GM23248 (cell line): ENCODE measurements around the gene MSI1. TPM values are rescaled to one million over a fixed set of nuclear protein-coding genes. Genes with fewer than 3 reads are reported as not detected.

Experiments used
- DNase-seq: peaks from one replicate; pipeline ENCODE4 v3.0.0-alpha.2; 2015
- H2AFZ ChIP-seq: fragments of 200-600 bp; sonication (generic); 2 replicates; pipeline ENCODE4 v1.6.1; 2016; ENCODE audit warnings: antibody characterized with exemption
- H3F3A ChIP-seq: fragments of 200-600 bp; sonication (generic); 2 replicates; pipeline ENCODE4 v1.6.1; 2016; ENCODE audit warnings: mild to moderate bottlenecking, antibody characterized with exemption, mixed run types; ENCODE audit not compliant: insufficient read depth
- H3K27ac ChIP-seq: fragments of 200-600 bp; sonication (generic); 2 replicates; pipeline ENCODE4 v1.5.1; 2016; ENCODE audit warnings: mild to moderate bottlenecking
- H3K27me3 ChIP-seq: fragments of 200-600 bp; sonication (generic); replicated peaks from 2 replicates; pipeline ENCODE4 v1.6.1; 2016; ENCODE audit warnings: mild to moderate bottlenecking; ENCODE audit not compliant: insufficient read depth
- H3K36me3 ChIP-seq: fragments of 200-600 bp; sonication (generic); 2 replicates; pipeline ENCODE4 v1.6.1; 2016; ENCODE audit warnings: low read depth, mild to moderate bottlenecking
- H3K4me1 ChIP-seq: fragments of 200-600 bp; sonication (generic); 2 replicates; pipeline ENCODE4 v1.6.1; 2016; ENCODE audit warnings: mild to moderate bottlenecking; ENCODE audit not compliant: insufficient read depth
- H3K4me2 ChIP-seq: fragments of 200-600 bp; sonication (generic); one replicate; pipeline ENCODE4 v1.6.1; 2016; ENCODE audit warnings: mild to moderate bottlenecking; ENCODE audit not compliant: unreplicated experiment
- H3K4me3 ChIP-seq: fragments of 200-600 bp; sonication (generic); 2 replicates; pipeline ENCODE4 v1.5.1; 2016; ENCODE audit warnings: mild to moderate bottlenecking
- H3K79me2 ChIP-seq: fragments of 200-600 bp; sonication (generic); 2 replicates; pipeline ENCODE4 v1.6.1; 2016; ENCODE audit warnings: mild to moderate bottlenecking; ENCODE audit not compliant: insufficient read depth
- H3K9ac ChIP-seq: fragments of 200-600 bp; sonication (generic); 2 replicates; pipeline ENCODE4 v1.6.1; 2016; ENCODE audit warnings: mild to moderate bottlenecking
- H3K9me2 ChIP-seq: fragments of 200-600 bp; sonication (generic); 2 replicates; pipeline ENCODE4 v1.6.1; 2016; ENCODE audit warnings: mixed run types, mild to moderate bottlenecking, moderate library complexity; ENCODE audit not compliant: insufficient read depth
- H3K9me3 ChIP-seq: fragments of 200-600 bp; sonication (generic); one replicate; pipeline ENCODE4 v1.6.1; 2017; ENCODE audit warnings: low read depth
- H4K20me1 ChIP-seq: fragments of 200-600 bp; sonication (generic); 2 replicates; pipeline ENCODE4 v1.6.0; 2016; ENCODE audit not compliant: insufficient read depth
- EZH2 ChIP-seq: fragments of 200-600 bp; sonication (generic); IDR thresholded peaks from 2 replicates; pipeline ENCODE4 v1.6.1; 2018; ENCODE audit warnings: antibody characterized with exemption, mild to moderate bottlenecking; ENCODE audit not compliant: insufficient read depth, poor library complexity, severe bottlenecking
- EZH2phosphoT487 ChIP-seq: fragments of 200-600 bp; sonication (generic); IDR thresholded peaks from 2 replicates; pipeline ENCODE4 v1.6.1; 2018; ENCODE audit warnings: antibody characterized with exemption, moderate library complexity, mild to moderate bottlenecking, low read depth; ENCODE audit not compliant: insufficient read depth
- WGBS, 2 experiments: methylation state at CpG; one replicate each; pipeline ENCODE4 v1.1.6; 2015 to 2017; ENCODE audit warnings: low lambda C conversion rate in 2 of 2, low coverage in 1 of 2; ENCODE audit errors: missing lambda C conversion rate in 2 of 2; 5-methylcytosine and 5-hydroxymethylcytosine counted together
- in situ Hi-C: fragments of 300-500 bp; cut with MboI; formaldehyde crosslinking; loops from 2 replicates; pipeline ENCODE4 v1.15.0; 2020
- polyA plus RNA-seq: library from polyadenylated mRNA; unstranded; fragments of >200 nt; fragmentation: Nextera tagmentation; extraction: Ambion mirVana; gene quantifications from 2 replicates; pipeline ENCODE4 v1.2.1, GENCODE V29; 2016
- total RNA-seq: library from RNA; depleted of rRNA; stranded (reverse); fragments of >200 nt; shearing (Covaris generic); gene quantifications from 2 replicates; pipeline ENCODE4 v1.2.3, GENCODE V29; 2014

MSI1 gene
- total and polyA plus RNA-seq, 2 experiments from 2014 or later, result not detected

GRCh38 chr12:120381752-120382419 is 12.9 kb upstream of the MSI1 start:
- in situ Hi-C loops, result no loop called here

GRCh38 chr12:120378036-120378435 is 9.1 kb upstream of the MSI1 start:
- DNase-seq, result no peak
- in situ Hi-C loops, result no loop called here
- whole genome bisulfite sequencing, 2 experiments, result 41 to 47% methylated on average over 5 of the region's 5 CpGs

More at GRCh38 chr12:120381752-120382419, 12.9 kb upstream of the MSI1 start:
- Histone ChIP-seq H3K9ac (no peak overlapping the region), H3F3A (no peaks in the 10 kb centered on the region), H3K36me3 (no peaks in the 10 kb centered on the region), H3K4me2 (no peak overlapping the region), H3K9me3 (no peaks in the 10 kb centered on the region), H4K20me1 (no peaks in the 10 kb centered on the region), H3K9me2 (no peaks in the 10 kb centered on the region), H3K4me1 (no peaks in the 10 kb centered on the region), H3K4me3 (no peak overlapping the region), H2AFZ (no peak overlapping the region), H3K79me2 (no peaks in the 10 kb centered on the region), H3K27ac (no peak overlapping the region), H3K27me3 (peaks cover 11% of the 10 kb centered on the region; the same call in 1 of the 2 replicates)
- no peak for DNase-seq
- TF ChIP-seq EZH2phosphoT487, result no peak
- no peak for TF ChIP-seq EZH2
- WGBS, 2 experiments, result 52 to 55% methylated on average over 6 of the region's 6 CpGs

GRCh38 chr12:120377611-120378010 is 8.6 kb upstream of the MSI1 start:
- no peak overlapping the region for H2AFZ ChIP-seq
- no peaks in the 10 kb centered on the region for H3F3A ChIP-seq
- H3K9ac ChIP-seq, result no peak overlapping the region
- peaks cover 49% of the 10 kb centered on the region for H3K27me3 ChIP-seq
- no peaks in the 10 kb centered on the region for H3K79me2 ChIP-seq
- H3K36me3 ChIP-seq, result no peaks in the 10 kb centered on the region
- in situ Hi-C loops, result no loop called here
- H3K4me1 ChIP-seq, result no peaks in the 10 kb centered on the region
- no peaks in the 10 kb centered on the region for H4K20me1 ChIP-seq
- H3K4me2 ChIP-seq, result no peak overlapping the region
- H3K9me3 ChIP-seq, result no peaks in the 10 kb centered on the region
- DNase-seq, result no peak
- no peak overlapping the region for H3K27ac ChIP-seq
- H3K9me2 ChIP-seq, result no peaks in the 10 kb centered on the region
- no peak overlapping the region for H3K4me3 ChIP-seq
- TF ChIP-seq EZH2, result no peak
- TF ChIP-seq EZH2phosphoT487, result no peak
- WGBS, 2 experiments, result 52 to 57% methylated on average over 4 of the region's 4 CpGs

More at GRCh38 chr12:120378036-120378435, 9.1 kb upstream of the MSI1 start:
- Histone ChIP-seq H3F3A (no peaks in the 10 kb centered on the region), H3K4me2 (no peak overlapping the region), H3K4me1 (no peaks in the 10 kb centered on the region), H3K9me2 (no peaks in the 10 kb centered on the region), H3K79me2 (no peaks in the 10 kb centered on the region), H3K4me3 (no peak overlapping the region), H3K9ac (no peak overlapping the region), H3K27ac (no peak overlapping the region), H4K20me1 (no peaks in the 10 kb centered on the region), H3K9me3 (no peaks in the 10 kb centered on the region), H2AFZ (no peak overlapping the region), H3K36me3 (no peaks in the 10 kb centered on the region), H3K27me3 (peaks cover 45% of the 10 kb centered on the region)
- TF ChIP-seq EZH2phosphoT487, result no peak
- no peak for TF ChIP-seq EZH2

- Histone ChIP-seq H3K27ac (no peak overlapping the region), H3K79me2 (no peaks in the 10 kb centered on the region), H3K36me3 (no peaks in the 10 kb centered on the region), H3K27me3 (peaks cover 55% of the 10 kb centered on the region), H3K4me1 (no peaks in the 10 kb centered on the region), H3K9ac (no peak overlapping the region), H3K9me2 (no peaks in the 10 kb centered on the region), H3F3A (no peaks in the 10 kb centered on the region), H3K4me2 (no peak overlapping the region), H3K9me3 (no peaks in the 10 kb centered on the region), H4K20me1 (no peaks in the 10 kb centered on the region), H2AFZ (no peak overlapping the region), H3K4me3 (no peak overlapping the region)
- TF ChIP-seq EZH2phosphoT487, result no peak
- no peak for TF ChIP-seq EZH2
- 47 to 48% methylated on average over 5 of the region's 5 CpGs for WGBS, 2 experiments
- no peak for DNase-seq
- in situ Hi-C loops, result no loop called here
Measured at GRCh38 chr12:120376934-120377572, 8.1 kb upstream of the MSI1 start.
